PFSK-1 (cell line): ENCODE results near the gene AKAP6.

Experiments
- POLR2AphosphoS5 ChIP-seq: IDR thresholded peaks from 2 replicates; pipeline ENCODE4 v1.6.1; 2012; ENCODE audit warnings: low read depth, mild to moderate bottlenecking, control low read depth, low read length, moderate library complexity
- TAF1 ChIP-seq: IDR thresholded peaks from 2 replicates; pipeline ENCODE4 v1.6.1; 2012; ENCODE audit warnings: low read length, control low read depth, borderline replicate concordance; ENCODE audit not compliant: insufficient read depth

GRCh38 chr14:32477396-32477795 is 148.3 kb downstream of the AKAP6 start:
- TF ChIP-seq POLR2AphosphoS5 (no peak), TAF1 (no peak)
